Measurements from ENCODE around the gene ZNF532.

The ZNF532 gene

DNA sequence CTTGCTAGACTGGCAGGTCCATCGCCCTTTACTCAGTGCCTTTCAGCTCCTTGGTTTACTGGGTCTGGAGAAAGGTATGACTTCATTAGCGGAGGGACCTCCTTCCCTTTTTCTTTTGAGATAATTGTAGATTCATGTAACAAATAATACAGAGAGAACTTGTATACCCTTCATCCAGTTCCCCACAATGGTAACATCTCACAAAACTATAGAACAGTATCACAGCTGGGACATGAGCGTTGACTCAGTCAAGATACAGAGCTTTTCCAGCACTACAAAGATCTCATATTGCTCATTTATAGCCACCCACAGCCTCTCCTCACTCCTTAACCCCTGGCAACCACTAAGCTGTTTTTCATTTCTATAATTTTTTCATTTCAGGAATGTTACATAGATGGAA lies 59.8 kb downstream of the ZNF532 start:
- Histone ChIP-seq H3K36me3 (replicated peaks; ENCODE audit: insufficient read depth, low read length) (no peaks in the 10 kb centered on the region), H3K9me2 (replicated peaks; ENCODE audit: insufficient read depth, low read length) (no peaks in the 10 kb centered on the region), H2AFZ (ENCODE audit: low read length) (no peak overlapping the region), H3K27ac (ENCODE audit: low read length) (no peak overlapping the region), H3F3A (ENCODE audit: insufficient read depth, low read length) (no peaks in the 10 kb centered on the region), H3K9ac (ENCODE audit: low read length) (no peak overlapping the region), H3K4me3 (ENCODE audit: low read length) (no peak overlapping the region), H3K4me2 (ENCODE audit: low read depth, low read length) (no peak overlapping the region), H3K4me1 (ENCODE audit: low read length) (no peaks in the 10 kb centered on the region), H3K27me3 (replicated peaks; ENCODE audit: insufficient read depth, low read length) (no peaks in the 10 kb centered on the region), H4K20me1 (ENCODE audit: insufficient read depth, low read length) (no peaks in the 10 kb centered on the region), H3K79me2 (ENCODE audit: low read length) (no peaks in the 10 kb centered on the region), H3K9me3 (replicated peaks; ENCODE audit: insufficient read depth, low read length) (no peaks in the 10 kb centered on the region)
- no peak for DNase-seq
- TF ChIP-seq EZH2 (optimal IDR thresholded peaks at IDR 0.05; ENCODE audit: low read depth, low read length) (no peak), CTCF (IDR thresholded peaks at IDR 0.05; ENCODE audit: low read length) (no peak), EZH2phosphoT487 (IDR thresholded peaks at IDR 0.05; ENCODE audit: low read length) (no peak)

DNA sequence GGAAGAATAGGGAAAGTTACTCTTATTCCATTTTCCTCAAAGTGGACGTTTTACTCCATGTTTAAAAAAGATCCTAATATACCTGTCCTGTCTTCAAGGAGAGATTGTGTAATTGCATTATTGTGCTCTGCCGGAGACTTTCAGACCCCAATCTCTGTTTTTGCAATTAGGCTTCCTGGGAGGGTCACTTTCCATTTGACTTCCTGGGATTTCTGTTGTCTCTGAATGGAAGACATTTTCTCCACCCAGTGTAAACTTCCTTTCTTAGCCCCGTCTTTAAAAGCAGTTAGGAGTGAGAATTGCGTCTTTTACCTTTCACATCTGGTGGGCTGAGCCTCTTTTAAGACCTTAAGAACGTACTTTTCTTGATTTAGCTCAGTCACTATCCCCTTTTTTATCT lies 63.0 kb downstream of the ZNF532 start:
- H3F3A ChIP-seq (ENCODE audit: insufficient read depth, low read length): no peaks in the 10 kb centered on the region
- H3K36me3 ChIP-seq (replicated peaks; ENCODE audit: insufficient read depth, low read length): no peaks in the 10 kb centered on the region
- no peak overlapping the region for H2AFZ ChIP-seq (ENCODE audit: low read length)
- H3K4me1 ChIP-seq (ENCODE audit: low read length): no peaks in the 10 kb centered on the region
- no peaks in the 10 kb centered on the region for H3K9me2 ChIP-seq (replicated peaks; ENCODE audit: insufficient read depth, low read length)
- DNase-seq: no peak
- H3K27me3 ChIP-seq (replicated peaks; ENCODE audit: insufficient read depth, low read length): no peaks in the 10 kb centered on the region
- no peak overlapping the region for H3K4me3 ChIP-seq (ENCODE audit: low read length)
- H3K4me2 ChIP-seq (ENCODE audit: low read depth, low read length): no peak overlapping the region
- H3K27ac ChIP-seq (ENCODE audit: low read length): no peak overlapping the region
- H3K79me2 ChIP-seq (ENCODE audit: low read length): no peaks in the 10 kb centered on the region
- no peak overlapping the region for H3K9ac ChIP-seq (ENCODE audit: low read length)
- no peaks in the 10 kb centered on the region for H4K20me1 ChIP-seq (ENCODE audit: insufficient read depth, low read length)
- H3K9me3 ChIP-seq (replicated peaks; ENCODE audit: insufficient read depth, low read length): no peaks in the 10 kb centered on the region
- TF ChIP-seq EZH2 (optimal IDR thresholded peaks at IDR 0.05; ENCODE audit: low read depth, low read length): no peak
- TF ChIP-seq CTCF (IDR thresholded peaks at IDR 0.05; ENCODE audit: low read length): no peak

- Histone ChIP-seq H3F3A (ENCODE audit: insufficient read depth, low read length) (no peaks in the 10 kb centered on the region), H3K79me2 (ENCODE audit: low read length) (no peaks in the 10 kb centered on the region), H3K27ac (ENCODE audit: low read length) (no peak overlapping the region), H3K4me3 (ENCODE audit: low read length) (no peak overlapping the region), H3K36me3 (replicated peaks; ENCODE audit: insufficient read depth, low read length) (no peaks in the 10 kb centered on the region), H3K9me2 (replicated peaks; ENCODE audit: insufficient read depth, low read length) (no peaks in the 10 kb centered on the region), H3K4me2 (ENCODE audit: low read depth, low read length) (no peak overlapping the region), H3K4me1 (ENCODE audit: low read length) (no peaks in the 10 kb centered on the region), H4K20me1 (ENCODE audit: insufficient read depth, low read length) (no peaks in the 10 kb centered on the region), H3K27me3 (replicated peaks; ENCODE audit: insufficient read depth, low read length) (no peaks in the 10 kb centered on the region), H2AFZ (ENCODE audit: low read length) (no peak overlapping the region), H3K9me3 (replicated peaks; ENCODE audit: insufficient read depth, low read length) (no peaks in the 10 kb centered on the region), H3K9ac (ENCODE audit: low read length) (no peak overlapping the region)
- no peak for TF ChIP-seq EZH2 (optimal IDR thresholded peaks at IDR 0.05; ENCODE audit: low read depth, low read length)
- no peak for TF ChIP-seq CTCF (IDR thresholded peaks at IDR 0.05; ENCODE audit: low read length)
- no peak for TF ChIP-seq EZH2phosphoT487 (IDR thresholded peaks at IDR 0.05; ENCODE audit: low read length)
- no peak for DNase-seq
These were observed 63.7 kb downstream of the ZNF532 start for GRCh38 chr18:58928386-58928785.
